ENCODE measurements around the gene GBF1.

Gene GBF1

DNA sequence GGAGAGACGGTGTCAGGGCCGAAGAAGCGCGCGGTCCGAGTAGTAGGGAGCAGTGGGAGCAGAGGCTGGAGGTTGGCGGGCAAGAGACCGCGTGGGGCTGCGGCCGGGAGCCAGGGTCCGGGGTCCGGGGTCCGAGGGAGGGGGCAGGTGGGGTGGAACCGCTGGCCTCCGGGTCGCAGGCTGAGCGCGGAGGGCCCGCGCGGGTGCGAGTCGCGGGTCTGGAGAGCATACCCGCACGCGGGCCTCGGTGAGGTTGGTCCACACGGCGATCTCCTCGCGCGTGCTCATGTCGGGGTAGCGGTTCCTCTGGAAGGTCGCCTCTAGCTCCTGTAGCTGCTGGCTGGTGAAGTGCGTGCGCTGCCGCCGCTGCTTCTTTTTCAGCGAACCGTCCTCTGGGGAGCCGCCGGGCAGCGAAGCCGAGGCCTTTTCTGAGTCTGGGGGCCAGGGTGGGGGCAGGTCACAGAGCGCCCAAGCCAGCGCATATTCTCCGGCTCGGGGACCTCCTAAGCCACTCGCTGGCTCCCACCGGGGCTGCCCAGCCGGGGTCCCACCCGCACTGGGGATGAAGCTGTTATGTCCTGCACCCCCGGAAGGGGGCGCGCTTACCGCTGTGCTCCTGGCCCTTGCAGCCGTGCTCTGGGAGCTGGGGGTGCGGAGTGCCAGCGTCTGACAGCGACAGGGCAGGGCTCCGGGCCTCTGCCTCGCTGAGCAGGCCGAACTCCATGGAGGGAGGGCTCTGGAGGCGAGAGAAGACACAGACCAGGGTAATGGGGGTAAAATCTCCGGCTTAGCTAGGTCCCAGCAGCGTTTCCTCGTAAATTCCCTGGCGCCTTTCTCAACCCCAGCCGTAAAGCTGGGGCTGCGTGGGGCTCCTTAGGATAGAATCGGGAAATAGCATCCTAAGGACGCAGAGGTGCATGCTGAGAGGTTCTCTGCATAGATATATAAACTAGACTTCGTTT lies 13.7 kb upstream of the GBF1 start:
- peak; percentile 94 for DNase-seq

- no peak for DNase-seq
These were observed 11.3 kb upstream of the GBF1 start for GRCh38 chr10:102233997-102234396.

- no peak for DNase-seq
These were observed 10.3 kb upstream of the GBF1 start for GRCh38 chr10:102234888-102235597.

DNA sequence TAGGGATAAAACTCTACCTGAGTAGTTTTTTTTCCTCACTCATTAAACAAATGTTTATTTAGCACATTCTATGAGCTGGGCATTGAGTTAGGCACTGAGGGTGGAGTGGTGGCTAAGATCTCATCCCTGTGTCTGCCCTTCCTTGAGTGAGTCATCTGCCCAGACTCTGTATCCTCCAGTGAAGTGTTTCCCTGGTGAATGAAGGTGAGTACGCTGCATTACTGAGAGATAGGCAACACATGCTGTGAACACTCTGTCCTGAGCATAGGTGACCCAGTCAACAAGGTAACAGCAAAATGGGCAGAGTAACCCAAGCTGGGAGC lies 9.8 kb upstream of the GBF1 start:
- DNase-seq, result no peak

DNA sequence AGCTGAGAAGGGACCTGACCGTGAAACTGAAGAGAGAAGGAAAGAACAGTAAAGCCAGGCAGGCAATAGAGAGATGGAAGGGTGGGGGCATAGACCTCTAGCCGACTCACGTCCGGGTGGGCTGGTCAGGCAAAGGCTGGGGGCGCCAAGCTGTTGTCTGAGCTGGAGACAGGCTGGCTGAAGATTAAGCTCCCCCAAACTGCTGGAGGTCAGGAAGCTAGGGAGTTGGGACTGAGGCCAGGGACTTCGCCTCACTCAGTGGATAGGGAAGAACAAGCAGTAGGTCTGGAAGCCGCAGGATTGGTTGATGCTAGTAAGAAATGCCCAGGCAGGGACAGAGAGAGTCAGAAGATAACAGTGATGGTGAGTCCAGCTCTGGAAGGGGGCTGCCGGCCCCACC lies 9.3 kb upstream of the GBF1 start:
- DNase-seq, result no peak

DNA sequence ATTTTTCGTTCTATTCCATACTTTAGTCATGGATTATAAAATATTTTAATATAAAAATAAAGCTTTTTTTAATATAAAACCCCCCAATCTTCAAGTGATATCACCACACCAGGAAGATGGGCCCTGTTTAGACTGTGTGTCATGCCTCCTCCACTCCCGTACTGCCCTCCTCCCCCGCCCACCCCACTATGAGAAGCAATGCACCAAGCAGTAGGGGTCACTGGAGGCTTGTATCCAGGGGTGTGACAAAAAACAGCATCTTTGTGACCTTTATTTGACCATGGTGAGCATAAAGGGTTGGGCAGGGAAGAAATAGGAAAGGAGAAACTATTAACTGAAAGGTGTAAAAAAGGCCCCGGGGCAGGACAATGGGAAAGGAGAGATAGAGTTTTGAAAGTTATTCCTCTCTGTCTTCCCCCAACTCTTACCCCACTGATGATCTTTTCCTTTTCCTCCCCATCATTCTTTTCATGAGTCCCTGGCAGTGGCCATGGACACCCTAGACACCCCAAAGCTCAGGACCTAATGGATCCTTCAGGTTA lies 7.5 kb upstream of the GBF1 start:
- DNase-seq, result no peak

GRCh38 chr10:102240467-102241031 lies 4.8 kb upstream of the GBF1 start:
- DNase-seq, result no peak

GRCh38 chr10:102241032-102241443 lies 4.3 kb upstream of the GBF1 start:
- no peak for DNase-seq

DNA sequence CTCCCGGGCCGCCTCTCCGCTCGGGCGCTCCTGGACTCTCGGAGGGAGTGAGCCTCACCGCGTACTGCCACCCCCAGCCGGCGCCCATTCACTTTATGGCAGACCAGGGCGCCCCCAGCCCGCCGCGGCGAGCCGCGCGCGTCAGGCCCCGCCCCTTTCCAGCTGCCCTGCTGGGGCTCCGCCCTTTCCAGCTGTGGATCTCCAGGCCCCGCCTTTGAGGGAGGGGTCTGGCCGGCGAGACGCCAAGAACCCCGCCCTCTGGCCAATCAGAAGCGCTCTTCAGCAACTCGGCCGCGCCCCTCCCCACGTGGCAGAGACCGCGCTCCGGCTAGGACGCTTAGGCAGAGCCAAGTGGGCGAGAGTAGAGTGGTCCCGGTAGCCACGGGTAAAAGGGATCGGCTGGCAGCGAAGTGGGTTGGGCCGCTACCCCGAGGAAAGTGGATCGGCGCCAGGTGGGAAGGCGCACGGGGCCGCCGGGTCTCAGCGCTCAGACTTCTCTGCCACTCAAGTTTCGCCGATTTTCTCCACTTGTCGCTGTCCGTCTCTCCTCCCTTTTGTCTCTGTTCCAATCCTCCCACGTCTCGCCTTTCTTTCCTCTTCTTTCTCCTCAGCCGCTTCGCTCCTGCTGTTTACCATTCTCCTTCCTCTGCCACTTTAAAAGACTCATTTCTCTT lies 3.8 kb upstream of the GBF1 start, which contains the start of gene PITX3:
TSS of gene PITX3 (minus strand) at position 69 of the 674 bp plus-strand sequence. CDS start 9,432 bp downstream, outside the sequence.
- peak; percentile 94 for DNase-seq

- DNase-seq, result no peak
These were observed 3.2 kb upstream of the GBF1 start for GRCh38 chr10:102242118-102242485.

- no peak for DNase-seq
These were observed 2.0 kb upstream of the GBF1 start for GRCh38 chr10:102243309-102243708.

DNA sequence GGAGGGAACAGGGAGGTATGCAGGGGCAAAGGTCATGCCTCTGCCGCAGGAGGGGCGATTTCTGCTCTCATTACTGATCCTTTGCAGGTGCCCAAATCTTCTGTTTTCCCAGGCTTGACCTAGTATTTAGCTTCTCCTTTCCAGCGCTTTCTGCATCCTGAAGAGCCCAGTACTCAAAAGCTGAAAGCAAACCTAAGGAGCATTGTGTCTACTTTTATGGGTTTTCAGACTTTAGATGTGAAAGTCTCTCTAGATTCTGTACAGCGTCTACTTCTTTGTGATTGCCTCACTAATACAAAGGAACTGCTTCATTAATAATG lies 560 bp downstream of the GBF1 start:
- DNase-seq, result no peak

GRCh38 chr10:102246261-102246660 lies 929 bp downstream of the GBF1 start:
- no peak for DNase-seq

- no peak for DNase-seq
These were observed 2.4 kb downstream of the GBF1 start for GRCh38 chr10:102247734-102248133.

DNA sequence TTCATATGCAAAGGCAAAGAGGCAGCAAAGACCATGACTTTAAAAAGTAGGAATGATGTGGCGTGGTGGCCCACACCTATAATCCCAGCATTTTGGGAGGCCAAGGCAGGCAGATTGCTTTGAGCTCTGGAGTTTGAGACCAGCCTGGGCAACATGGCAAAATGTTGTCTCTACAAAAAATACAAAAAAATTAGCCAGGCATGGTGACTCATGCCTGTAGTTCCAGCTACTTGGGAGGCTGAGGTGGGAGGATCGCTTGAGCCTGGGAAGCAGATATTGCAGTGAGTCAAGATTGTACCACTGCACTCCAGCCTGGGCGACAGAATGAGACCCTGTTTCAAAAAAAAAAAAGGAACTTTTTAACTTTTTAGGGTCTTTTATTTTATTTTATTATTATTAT lies 7.2 kb downstream of the GBF1 start:
- peak; percentile 22 for DNase-seq

DNA sequence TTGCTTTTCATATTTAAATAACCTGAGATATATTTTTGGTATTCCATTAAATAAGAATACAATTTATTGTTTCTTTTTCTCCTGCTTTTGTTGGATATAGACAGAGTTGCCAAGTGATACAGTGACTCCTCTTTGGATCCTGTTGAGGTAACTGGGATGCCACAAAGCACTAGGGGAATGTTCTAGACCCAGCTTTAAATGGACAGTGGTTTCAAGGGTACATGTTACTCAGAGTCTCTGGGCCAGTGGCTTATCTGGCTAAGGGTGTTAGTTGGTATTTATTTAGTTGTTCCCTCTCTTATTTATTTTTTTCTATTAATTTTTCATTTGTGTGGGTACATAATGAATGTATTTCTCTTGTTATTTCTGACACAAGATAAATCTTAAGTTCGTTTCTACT lies 9.1 kb downstream of the GBF1 start:
- DNase-seq, result no peak

DNA sequence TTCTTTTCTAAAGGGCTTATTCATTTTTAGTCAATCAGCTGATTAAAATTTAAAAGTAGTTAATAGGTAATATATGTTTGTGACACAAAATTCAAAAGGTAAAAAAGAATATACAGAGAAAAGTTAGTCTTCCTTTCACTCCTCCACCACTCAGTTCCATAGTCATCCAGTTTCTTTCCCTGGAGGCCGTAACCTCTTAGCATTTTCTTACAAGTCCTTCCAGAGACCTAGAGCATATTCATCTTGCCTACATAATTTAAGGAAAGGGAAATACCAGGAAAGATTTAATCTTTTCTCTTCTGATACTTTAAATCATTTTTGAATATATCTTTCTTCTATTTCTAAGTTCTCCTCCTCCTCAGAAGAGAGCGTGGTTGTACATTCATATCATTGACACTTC lies 10.1 kb downstream of the GBF1 start:
- no peak for DNase-seq

- no peak for DNase-seq
These were observed 15.9 kb downstream of the GBF1 start for GRCh38 chr10:102261196-102261595.

DNA sequence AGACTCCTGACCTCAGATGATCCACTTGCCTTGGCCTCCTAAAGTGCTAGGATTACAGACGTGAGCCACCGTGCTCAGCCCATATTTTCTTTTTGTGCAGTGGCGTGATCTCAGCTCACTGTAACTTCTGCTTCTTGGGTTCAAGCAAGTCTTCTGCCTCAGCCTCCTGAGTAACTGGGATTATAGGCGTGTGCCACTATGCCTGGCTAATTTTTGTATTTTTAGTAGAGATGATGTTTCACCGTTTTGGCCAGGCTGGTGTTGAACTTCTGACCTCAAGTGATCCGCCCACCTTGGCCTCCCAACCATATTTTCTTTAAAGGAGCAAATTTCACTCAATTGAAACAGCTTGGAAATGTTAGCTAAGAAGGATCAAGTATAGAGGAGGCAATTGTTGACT lies 16.5 kb downstream of the GBF1 start:
- DNase-seq, result no peak

- DNase-seq, result no peak
These were observed 17.5 kb downstream of the GBF1 start for GRCh38 chr10:102262744-102263370.

DNA sequence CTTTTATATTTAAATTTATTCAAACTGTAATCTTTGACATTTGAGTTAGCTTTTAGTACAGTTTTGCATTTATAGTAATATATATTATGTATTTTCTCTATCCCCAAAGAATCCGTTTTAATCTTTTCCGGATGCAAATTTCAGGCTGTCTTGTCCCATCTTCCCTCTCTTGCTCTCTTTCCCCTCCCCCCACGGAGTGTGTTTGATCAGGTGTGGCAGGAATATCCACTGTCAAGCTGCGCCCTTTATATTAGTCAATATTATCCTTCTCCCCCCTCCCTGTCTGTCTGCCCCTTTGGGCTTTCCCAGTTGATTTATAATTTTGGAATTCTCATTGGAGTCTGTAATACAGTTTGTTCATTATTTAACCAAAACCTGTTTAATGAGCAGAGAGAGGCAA lies 19.0 kb downstream of the GBF1 start:
- DNase-seq, result no peak

- no peak for DNase-seq
These were observed 21.3 kb downstream of the GBF1 start for GRCh38 chr10:102266670-102267069.

DNA sequence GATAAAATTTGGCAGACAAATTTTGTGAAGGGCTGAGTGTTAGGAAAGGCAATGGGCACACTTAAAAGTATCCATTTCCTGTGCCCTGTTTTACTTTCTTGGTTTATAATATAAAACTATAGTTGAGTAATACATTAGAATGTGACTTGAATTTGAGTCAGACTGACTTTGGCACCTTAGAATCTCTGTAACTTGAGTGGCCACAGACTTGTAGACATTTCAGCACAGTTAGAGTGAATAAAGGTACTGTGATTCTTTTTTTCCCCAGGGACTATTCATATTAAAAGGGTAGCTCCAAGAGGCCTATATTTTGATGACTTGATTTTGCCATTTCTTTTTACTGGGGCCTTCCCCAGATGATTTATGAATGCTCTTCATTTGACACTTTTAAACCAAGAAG lies 22.4 kb downstream of the GBF1 start:
- no peak for DNase-seq
